Stimulated activated CD8-positive, alpha-beta memory T cell treated with anti-CD3 and anti-CD28 coated beads, Interleukin-15, amount 100 ng/mL, for 24 hours (primary cell): ENCODE results near the gene SDR39U1.

ENCODE experiments used
- DNase-seq: peaks from one replicate; pipeline ENCODE4 v3.0.0-alpha.2; 2020; ENCODE audit warnings: low read depth

The SDR39U1 gene

DNA sequence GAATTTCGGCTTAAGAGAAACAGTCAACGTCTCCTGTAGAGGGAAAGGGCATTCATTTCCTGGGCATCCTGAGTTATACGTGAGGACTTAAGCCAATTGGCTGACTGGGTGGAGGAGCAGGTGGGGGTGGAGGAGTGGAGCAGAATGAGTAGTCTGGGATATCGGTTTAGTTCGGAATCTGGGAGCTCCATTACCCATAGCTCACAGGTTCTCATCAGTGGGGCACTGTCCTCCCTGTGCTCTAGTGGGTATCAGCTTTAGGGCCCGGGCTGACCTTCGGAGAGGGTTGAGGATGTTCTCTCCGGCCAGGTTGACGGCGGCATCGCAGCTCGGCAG is 704 bp downstream of the SDR39U1 start:
- no peak for DNase-seq

DNA sequence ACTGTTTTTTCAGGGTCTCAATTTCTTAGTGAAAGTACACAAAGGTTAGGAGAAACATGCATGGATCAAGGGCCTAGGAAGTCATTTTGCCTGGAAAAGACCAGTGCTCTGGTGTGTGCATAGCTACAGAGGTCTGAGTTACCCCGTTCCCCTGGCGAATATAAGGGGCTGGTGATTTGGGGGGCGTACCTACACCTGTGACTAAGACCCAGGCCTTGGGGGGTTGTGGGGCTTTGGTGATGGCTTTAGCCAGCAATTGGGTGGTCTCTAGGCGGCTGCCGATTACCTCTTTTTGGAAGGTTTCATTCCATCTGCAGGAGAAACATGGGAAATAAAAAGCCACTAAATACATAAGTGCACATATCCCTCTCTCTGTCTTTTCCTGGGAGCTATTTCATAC is 1.1 kb downstream of the SDR39U1 start:
- DNase-seq, result no peak

DNA sequence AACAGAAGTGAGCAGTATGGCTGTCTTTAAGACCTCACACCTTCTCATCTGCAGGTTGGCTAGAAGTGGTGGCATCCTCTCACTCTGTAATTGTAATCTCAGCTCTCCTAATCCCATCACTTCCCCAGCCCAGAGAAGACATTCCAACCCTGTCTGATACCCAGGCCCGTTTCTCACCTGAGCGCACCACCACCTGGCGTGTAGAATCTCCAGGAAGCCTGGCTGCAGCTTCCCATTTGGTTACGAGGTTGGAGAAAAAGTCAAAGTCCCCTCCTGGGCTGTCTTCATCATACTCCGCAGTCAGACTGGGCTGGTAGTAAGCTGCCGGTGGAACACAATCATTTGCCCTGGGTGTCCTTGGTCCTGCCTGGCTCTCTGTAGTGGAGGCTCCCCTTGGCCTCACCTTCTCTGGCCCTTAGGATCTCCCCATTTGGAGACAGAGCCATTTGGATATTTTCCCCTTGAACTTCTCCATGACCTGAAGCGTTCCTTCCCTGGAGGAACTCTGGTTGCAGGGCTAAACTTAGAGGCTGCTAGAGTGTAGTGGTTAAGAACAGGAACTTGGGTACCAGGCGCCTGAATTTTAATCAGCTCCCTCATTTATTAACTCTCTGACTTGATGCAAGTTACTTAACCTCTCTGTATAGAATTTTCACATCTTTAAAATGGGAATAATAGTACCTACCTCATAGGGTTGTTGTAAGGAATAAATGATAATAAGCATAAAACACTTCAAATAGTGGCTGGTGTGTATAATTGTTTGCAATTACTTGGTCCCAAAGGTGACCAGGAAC is 1.8 kb downstream of the SDR39U1 start:
- no peak for DNase-seq

DNA sequence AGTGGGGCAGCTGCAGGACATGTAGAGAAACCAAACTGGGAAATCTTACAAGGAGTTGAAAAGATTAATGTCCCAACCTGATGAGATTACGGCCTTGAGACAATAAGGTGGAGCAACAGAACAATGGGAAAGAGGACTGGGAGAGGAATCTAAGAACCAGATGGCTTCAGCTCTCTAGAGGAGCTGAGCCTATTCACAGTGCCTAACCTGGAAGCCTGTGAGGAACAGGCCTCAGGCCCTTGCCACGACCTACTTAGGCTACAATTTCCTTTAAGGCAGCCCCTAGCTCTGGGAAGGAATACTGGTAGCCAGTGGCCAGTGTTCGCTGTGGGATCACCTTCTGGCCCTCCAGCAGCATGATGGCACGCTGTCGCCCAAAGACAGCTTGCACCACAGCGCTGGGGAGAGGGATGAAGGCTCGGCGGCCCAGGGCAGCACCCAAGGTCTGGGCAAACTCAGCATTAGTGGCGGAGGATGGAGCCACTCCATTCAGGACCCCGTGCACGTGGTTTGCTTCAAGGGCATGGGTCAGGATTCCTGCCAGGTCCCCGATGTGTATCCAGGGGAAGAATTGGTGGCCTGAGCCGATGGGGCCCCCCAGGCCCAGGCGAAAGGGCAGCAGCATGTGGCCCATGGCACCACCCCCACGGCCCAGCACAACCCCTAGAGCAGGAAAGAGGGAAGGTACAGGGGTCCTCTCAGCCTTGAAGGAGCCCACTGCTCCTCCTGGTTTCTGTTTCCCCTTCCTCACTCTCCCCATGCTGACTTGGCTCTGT is 2.6 kb downstream of the SDR39U1 start:
- DNase-seq, result no peak

DNA sequence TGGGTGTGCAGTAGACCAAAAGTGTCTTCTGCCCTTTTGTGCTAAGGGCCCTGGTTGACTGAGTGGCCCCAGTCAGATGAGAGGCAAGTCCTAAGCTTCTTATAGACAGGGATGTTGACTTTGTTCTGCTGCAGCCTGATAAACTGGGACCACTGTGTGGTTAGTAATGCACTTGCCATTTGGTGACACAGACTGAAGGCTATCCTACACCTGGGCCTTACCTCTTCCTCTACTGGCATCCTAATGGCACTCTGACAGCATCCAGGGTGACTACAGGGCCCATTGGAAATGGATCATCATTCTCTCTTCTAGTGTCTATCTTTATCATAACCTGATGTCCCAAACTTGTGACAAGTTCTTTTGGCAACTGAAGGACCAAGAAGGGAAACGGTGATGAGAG is 3.3 kb downstream of the SDR39U1 start:
- no peak for DNase-seq

DNA sequence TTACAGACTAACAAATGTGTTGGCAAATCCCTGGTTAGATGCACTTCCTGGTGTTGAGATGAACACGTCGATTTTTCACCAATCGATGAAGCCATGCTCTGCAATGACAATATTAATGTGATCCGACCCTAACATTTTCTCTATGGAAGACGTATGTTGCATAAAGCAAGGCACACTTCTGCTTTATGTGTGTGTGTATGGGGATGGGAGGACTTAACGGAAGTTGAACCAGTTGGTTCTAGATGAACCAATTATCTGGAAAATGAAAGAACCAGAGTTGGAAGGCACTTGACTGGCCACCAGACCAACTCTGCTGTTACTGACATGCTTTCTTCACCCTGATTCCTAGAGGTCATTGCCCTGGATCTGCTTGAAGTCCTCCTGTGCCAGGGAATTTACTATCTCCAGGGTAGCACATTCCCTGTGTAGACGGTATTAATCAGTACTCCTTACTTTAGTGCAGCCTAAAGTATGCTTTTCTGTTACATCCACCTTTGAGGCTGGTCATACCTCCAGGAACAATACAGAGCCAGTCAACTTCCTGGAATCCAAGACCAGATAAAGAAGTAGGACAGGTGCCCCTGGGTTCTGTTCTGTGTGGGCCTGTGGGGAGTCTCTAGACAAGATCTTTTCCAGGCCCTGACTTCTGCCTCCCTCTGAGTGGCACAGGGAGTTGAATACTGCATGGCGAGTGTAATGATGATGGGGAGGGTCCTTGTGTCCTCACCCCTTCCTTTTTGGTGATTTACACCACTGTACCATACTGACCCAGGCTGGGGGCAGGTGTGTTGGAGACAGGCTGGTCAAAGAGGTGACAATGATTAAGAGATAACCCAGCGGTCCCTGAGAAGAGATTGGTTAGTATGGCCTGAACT is 4.1 kb downstream of the SDR39U1 start:
- DNase-seq, result no peak

DNA sequence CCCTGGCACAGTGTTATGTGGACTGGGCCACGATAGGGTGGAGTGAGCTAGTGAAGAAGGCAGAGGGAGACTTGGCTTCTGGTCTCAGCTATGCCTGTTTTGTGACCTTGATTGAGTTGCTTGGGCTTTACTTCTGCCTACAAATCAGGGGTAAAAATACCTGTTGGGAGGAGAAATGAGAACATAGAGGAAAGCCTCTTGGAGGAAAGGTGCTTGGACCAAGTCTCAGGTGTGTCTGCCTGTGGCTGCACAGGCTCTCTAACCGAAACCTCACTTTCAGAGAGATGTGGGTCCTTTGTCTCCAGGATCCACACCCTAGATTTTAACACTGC is 4.9 kb downstream of the SDR39U1 start:
- DNase-seq, result no peak

DNA sequence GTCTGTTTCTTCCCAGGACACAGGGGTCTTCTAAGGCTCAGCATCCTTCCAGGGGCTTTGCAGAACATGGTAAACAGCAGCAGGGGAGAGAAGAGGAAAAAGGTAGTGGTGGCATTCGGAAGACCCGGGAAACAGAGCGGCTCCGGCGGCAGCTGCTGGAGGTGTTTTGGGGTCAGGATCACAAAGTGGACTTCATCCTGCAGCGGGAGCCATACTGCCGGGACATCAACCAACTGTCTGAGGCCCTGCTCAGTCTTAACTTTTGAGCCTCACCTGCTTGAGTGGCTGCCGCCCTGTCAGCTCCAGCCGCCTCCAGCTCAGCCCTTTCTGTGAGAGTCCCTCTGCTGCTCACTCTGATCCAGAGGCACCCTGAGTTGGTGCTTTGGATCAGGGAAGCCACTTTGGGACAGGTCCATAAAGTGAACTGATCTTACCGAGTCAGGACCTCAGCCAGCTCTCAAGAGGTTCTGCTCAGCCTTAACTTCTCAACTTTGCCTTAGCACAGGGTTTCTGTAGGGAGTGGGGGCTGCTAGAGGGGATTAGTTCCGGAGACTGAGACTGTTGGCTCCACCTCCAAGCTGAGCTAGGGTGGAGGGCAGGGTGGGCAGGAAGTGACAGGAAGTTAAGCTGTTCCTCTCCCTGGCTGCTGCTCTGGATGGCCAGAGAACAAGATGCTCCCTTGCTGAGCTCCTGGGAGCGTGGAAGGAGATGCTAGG is 5.4 kb downstream of the SDR39U1 start:
- DNase-seq, result no peak

DNA sequence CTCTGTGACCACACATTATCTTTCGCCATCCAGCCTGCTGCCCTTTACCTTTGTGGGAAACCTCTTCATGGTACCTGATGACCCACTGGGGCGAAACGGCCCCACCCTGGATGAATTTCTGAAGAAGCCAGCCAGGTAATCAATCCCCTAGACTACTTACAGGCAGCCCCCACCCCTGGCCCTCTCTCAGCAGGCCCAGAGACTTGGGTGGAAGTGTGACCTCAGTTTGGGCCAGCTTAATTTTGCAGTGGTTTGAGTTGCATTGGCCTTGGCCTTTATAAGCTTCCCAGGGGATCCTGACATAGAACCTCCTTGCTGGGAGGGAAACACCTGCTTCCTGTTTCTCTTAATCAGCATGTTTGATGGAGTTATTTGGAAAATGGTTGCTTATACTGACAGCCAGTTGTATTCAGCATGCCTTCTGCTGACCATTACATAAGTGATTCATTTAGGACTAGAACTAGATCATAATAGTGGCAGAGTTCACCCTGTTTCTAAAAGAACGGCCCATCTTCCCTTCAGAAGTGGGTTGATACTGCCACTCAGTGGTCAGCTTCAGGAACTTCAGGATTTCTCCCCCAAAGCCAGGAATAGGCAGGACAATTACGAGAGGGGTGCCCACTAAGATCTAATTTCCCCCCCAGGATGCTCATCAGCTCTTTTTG is 6.1 kb downstream of the SDR39U1 start:
- no peak for DNase-seq

DNA sequence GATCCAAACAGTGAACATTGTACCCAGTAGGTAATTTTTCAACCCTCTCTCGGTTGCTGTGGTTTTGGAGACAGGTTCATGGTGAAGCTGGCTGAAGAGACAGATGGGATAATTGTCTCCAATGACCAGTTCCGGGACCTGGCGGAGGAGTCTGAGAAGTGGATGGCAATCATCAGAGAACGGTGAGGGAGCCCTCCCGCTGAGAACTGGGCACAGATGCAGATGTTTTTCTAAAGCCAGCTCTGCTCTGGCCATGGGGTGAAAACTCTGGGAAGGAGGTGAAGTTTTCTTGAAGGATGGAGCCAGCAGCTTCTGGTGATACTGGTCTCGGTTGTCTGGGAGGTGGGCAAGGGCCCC is 6.6 kb downstream of the SDR39U1 start:
- DNase-seq, result no peak

DNA sequence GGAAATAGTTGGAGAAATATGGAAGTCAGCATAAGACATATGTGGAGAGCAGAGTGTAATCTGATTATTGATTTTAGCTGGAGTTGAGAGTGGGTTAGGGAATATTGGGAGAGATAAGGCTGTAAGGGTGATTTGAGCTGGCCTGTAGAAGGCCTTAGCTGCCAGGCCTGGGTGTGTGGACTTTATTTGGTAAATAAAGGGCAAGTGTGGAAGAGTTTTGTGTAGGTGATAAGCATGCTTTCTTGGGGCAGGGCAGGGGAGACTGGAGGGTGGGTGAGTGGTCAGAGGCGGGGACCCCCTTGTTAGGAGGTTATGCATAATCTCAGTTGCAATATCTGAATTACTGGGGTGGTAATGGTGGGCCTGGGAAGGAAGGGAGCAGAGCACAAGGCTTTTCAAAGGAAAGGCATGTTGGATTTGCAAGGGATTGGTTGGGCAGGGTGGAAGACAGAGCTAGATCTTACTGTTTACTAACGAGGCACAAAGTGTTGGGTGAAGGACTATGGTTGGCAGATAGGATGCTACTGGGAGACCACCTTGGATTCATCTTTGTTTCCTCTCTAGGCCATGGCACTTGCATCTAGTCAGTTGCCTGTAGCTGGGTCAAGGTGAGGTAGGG is 7.3 kb downstream of the SDR39U1 start:
- no peak for DNase-seq

DNA sequence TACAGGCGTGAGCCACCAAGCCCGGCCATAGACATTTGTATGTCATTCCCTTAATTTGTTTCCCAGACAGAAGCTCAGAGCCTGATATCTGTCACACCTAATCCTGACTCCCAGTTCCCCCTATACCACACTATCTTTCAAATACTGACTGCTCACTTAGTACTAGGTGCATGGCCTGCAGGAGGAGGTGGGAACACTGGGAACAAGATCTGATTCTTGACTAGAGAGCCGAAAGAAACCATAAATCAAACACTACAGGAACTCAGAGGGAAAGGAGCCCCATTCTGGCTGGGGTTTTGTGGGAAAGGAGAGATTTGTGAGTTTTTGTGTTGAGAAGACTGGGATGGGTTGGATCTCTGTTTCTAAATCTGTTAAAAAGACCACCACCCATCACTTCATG is 7.9 kb downstream of the SDR39U1 start:
- no peak for DNase-seq

DNA sequence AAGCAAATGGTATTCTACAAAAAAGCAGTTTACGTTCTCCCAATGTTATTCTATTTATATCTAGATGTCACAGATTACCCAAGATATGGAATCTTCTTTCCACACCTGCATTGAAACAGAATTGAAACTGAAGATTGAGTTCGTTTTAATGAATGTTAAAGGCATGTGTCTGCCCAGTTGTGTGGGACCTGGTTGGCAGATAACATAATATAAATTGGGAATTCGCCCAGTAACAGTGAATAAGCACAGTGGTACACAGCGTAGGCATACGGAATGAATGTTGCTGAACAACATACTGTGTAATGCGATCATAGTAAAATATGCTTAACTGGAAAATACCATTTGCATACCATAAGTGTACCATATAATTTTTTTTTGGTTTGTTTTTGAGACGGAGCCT is 8.5 kb downstream of the SDR39U1 start:
- no peak for DNase-seq

DNA sequence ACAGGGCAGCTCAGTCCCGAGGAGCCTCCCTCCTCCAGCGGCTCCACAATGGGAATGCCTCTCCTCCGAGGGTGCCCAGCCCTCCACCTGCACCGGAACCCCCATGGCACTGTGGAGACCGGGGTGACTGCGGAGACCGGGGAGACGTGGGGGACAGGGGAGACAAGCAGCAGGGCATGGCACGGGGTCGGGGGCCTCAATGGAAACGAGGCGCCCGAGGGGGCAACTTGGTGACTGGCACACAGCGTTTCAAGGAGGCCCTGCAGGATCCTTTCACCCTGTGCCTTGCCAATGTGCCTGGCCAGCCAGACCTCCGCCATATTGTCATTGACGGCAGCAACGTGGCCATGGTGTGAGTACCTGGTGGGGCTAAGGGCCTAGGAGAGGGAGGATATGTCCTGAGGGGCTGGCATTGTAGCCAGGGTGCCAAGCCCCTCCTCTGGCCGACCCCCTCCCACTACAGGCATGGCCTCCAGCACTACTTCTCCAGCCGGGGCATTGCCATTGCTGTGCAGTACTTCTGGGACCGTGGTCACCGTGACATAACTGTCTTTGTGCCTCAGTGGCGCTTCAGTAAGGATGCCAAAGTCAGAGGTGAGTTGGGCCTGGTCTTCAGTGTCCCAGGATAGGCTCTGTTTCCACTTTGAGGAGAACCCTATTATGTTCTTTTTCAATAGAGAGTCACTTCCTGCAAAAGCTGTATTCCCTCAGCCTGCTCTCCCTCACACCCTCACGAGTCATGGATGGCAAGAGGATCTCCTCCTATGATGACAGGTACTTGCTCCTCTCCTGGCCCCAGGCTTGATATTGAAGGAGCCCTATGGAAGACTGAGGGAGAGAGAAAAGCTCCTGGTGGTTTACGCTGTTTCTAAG is 10.1 kb downstream of the SDR39U1 start:
- DNase-seq, result no peak

DNA sequence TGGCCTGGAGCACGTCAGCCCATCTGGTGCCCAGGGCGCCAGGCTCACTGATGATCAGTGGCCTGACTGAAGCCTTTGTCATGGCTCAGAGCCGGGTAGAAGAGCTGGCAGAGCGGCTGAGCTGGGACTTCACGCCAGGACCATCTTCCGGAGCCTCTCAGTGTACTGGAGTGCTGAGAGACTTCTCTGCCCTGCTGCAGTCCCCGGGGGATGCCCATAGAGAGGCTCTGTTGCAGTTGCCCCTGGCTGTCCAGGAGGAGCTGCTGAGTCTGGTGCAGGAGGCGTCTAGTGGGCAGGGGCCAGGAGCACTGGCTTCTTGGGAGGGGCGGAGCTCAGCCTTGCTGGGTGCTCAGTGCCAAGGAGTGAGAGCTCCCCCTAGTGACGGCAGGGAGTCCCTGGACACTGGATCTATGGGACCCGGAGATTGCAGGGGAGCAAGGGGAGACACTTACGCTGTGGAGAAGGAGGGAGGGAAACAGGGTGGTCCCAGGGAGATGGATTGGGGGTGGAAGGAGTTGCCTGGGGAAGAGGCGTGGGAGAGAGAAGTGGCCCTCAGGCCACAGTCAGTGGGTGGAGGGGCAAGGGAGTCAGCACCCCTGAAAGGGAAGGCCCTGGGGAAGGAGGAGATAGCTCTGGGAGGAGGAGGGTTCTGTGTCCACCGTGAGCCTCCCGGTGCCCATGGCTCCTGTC is 10.9 kb downstream of the SDR39U1 start:
- DNase-seq, result peak; percentile 69

DNA sequence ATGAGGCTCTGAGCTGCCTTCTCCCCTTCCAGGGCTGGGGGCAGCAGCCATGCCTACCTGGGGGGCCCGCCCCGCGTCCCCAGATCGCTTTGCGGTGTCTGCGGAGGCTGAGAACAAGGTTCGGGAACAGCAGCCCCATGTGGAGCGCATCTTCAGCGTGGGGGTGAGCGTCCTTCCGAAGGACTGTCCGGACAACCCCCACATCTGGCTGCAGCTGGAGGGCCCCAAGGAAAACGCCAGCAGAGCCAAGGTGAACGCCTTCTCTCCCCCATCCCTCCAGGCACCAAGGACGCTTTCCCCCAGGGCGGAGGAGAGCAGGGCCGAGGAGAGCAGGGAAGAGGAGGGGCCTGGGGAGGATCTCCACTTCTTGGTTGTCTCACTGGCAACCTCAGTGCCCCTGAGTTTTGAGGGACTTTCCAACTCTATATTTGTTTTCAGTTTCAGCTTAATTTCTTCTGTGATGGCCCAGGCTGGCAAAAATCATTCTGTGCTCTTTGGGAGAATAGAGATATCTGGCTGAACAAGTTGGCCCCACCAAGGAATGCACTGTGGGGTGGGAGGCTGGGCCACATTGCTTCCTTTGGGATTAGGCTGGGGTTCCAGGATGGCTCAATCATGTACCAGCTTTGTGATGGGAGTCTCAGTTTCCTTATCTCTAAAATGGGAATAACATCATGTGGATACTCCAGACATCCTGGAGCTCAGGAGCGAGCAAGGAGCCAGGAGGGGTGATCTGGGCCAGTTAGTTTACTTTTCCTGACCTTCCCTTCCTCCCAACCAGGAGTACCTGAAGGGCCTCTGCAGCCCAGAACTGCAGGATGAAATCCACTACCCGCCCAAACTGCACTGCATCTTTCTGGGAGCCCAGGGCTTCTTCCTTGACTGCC is 11.7 kb downstream of the SDR39U1 start:
- no peak for DNase-seq

DNA sequence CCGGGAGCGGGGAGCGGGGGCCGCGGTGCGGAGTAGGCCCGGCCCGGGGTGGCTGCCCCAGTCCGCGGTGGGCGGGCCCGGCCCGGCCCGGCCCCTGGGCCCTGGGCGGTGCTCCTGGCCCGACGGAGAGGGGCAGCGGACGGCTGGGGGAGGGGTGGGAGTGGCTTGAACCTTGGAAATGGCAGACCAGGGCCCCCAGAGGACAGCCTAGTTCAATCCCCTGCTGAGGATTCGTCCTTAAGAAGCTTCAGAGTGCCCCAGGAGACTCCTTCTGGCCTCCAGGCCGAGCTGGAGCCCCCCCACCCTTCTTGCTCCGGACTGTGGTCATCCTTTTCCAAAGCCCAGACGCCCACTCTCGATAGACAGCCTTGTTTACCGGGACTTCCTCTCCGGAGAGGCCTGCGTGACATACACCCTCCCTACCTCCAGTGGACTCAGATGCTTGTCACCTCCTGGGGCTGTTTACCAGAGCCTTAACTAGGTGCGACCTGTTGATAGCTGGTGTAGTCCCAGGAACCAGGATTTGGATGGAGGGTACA is 12.4 kb downstream of the SDR39U1 start:
- peak; percentile 31 for DNase-seq

DNA sequence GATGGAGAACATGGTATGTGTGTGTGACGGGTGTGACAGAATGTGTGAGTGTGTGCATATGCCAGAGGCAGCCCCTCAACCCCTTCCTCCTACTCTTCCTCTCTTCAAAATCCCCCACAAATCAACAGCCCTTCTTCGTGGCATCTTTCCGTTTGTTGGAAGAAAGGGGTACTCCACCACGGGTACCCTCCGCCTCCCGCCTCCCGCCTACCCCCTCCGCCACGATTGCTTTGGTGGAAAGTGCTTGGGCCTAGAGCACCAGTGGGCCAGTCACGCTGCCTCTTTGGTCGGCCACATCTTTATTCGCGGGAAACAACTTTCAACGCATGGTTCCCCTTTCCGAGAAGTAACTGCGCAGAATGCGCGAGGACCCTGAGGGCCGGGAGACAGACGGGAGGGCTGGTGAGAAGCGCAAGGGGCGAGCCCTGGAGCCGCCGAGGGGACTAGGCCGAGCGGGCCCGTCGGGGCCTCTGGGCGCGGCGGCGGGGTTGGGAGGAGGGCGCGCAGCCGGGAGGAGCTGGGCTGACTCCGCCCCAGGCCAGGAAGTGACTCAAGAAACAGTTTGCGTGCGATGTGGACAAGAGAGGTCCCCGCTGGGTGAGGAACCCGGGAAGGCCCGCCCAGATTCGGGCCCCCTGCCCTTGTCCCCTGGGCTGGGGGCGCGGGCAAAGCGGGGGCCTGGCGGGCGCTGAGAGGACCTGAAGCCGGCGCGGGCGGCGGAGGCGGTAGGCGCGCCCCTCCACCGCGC is 13.0 kb downstream of the SDR39U1 start, which contains the start of the genes CBLN3 and KHNYN:
Gene CBLN3 (minus strand): TSS at position 274 of the 748 bp plus-strand sequence. CDS start 614 bp downstream, outside the sequence.
Gene KHNYN (plus strand): TSS at position 560 of the 748 bp plus-strand sequence. CDS start 777 bp downstream, outside the sequence.
- peak; percentile 65 for DNase-seq
